GM12878 (cell line): ENCODE data around the gene TCEA2. TPM values are rescaled to one million over a fixed set of nuclear protein-coding genes. Genes with fewer than 3 reads are reported as not detected.

Experiments
- ATAC-seq: fragments of 200-7000 bp; cut with Tn5 transposase; 3 replicates; pipeline ENCODE4 v1.9.1; 2020; ENCODE audit warnings: mild to moderate bottlenecking, moderate library complexity
- BruUV-seq: library from RNA; stranded (reverse); fragments of 400-500 nt; replicated peaks from 2 replicates; lab custom pipeline; 2021; lab: Mats Ljungman, UMichigan
- CTCF ChIA-PET: fragments of 300-600 bp; sonication (Branson Sonifier 250); formaldehyde crosslinking; extraction: SDS; loops from one replicate; lab custom pipeline; 2021; ENCODE audit warnings: inconsistent platforms; lab: Yijun Ruan, JAX
- POLR2A ChIA-PET: fragments of 350-600 bp; formaldehyde crosslinking; extraction: SDS; loops from one replicate; lab custom pipeline; 2021; ENCODE audit warnings: inconsistent platforms; lab: Charles Lee
- RAD21 ChIA-PET: fragments of 300-600 bp; sonication (Branson Sonifier 250); formaldehyde crosslinking; loops from one replicate; lab custom pipeline; 2023; ENCODE audit warnings: antibody characterized with exemption; ENCODE audit not compliant: unreplicated experiment; lab: Charles Lee
- SMC1A ChIA-PET: fragments of 300-600 bp; sonication (Branson Sonifier 250); formaldehyde crosslinking; loops from one replicate; lab custom pipeline; 2023; ENCODE audit not compliant: unreplicated experiment, uncharacterized antibody; lab: Charles Lee
- DNase-seq: peaks from one replicate; pipeline ENCODE4 v3.0.0-alpha.2; 2011; ENCODE audit warnings: low read depth, low spot score
- FAIRE-seq: peaks from 3 replicates; lab custom pipeline; 2011; peaks lifted over from hg19 to GRCh38; lab: Jason Lieb, UNC
- H2AFZ ChIP-seq: 2 replicates; pipeline ENCODE4 v1.6.0; 2011; ENCODE audit warnings: low read depth, low read length, control low read depth; ENCODE audit not compliant: control insufficient read depth
- H3K27ac ChIP-seq: 2 replicates; pipeline ENCODE4 v1.5.1; 2011; ENCODE audit warnings: control low read depth; ENCODE audit not compliant: control insufficient read depth, insufficient read depth
- H3K27me3 ChIP-seq, 2 experiments: replicated peaks in 1 of 2; 2 replicates each; pipeline versions ENCODE4 v1.6.0 to v1.6.1; 2011; ENCODE audit warnings: low read length in 1 of 2; ENCODE audit not compliant: control insufficient read depth in 2 of 2, insufficient read depth in 2 of 2
- H3K36me3 ChIP-seq, 2 experiments: 2 replicates each; pipeline ENCODE4 v1.5.1; 2011; ENCODE audit warnings: low read length in 1 of 2; ENCODE audit not compliant: control insufficient read depth in 2 of 2, insufficient read depth in 2 of 2
- H3K4me1 ChIP-seq: 2 replicates; pipeline ENCODE4 v1.6.1; 2011; ENCODE audit warnings: mild to moderate bottlenecking, low read length, moderate library complexity, mixed read lengths; ENCODE audit not compliant: control insufficient read depth, insufficient read depth
- H3K4me2 ChIP-seq: 2 replicates; pipeline ENCODE4 v1.6.0; 2011; ENCODE audit warnings: control low read depth; ENCODE audit not compliant: control insufficient read depth, insufficient read depth
- H3K4me3 ChIP-seq: fragments of 200-600 bp; sonication (generic); 2 replicates; pipeline ENCODE4 v1.5.1; 2016
- H3K79me2 ChIP-seq: 2 replicates; pipeline ENCODE4 v1.6.0; 2011; ENCODE audit warnings: low read length; ENCODE audit not compliant: control insufficient read depth, insufficient read depth
- H3K9ac ChIP-seq: 2 replicates; pipeline ENCODE4 v1.8.0; 2011; ENCODE audit warnings: low read length, control low read depth, mixed read lengths; ENCODE audit not compliant: control insufficient read depth, insufficient read depth
- H3K9me3 ChIP-seq: replicated peaks from 3 replicates; pipeline ENCODE4 v1.5.1; 2011; ENCODE audit warnings: mild to moderate bottlenecking, low read length; ENCODE audit not compliant: control insufficient read depth, insufficient read depth
- H4K20me1 ChIP-seq: 2 replicates; pipeline ENCODE4 v1.6.0; 2011; ENCODE audit not compliant: control insufficient read depth, insufficient read depth
- ASH2L ChIP-seq: fragments of 300-600, 200-600 bp; sonication (generic); IDR thresholded peaks from 2 replicates; pipeline ENCODE4 v1.6.1; 2017; ENCODE audit warnings: low read depth, mild to moderate bottlenecking, borderline replicate concordance
- CHD4 ChIP-seq: fragments of 200-600 bp; sonication (generic); IDR thresholded peaks from 2 replicates; pipeline ENCODE4 v1.6.1; 2016; ENCODE audit warnings: mild to moderate bottlenecking
- CREM ChIP-seq: IDR thresholded peaks from 2 replicates; pipeline ENCODE4 v1.6.1; 2014; ENCODE audit warnings: antibody characterized with exemption, low read depth
- EED ChIP-seq: sonication (generic); IDR thresholded peaks from 2 replicates; pipeline ENCODE4 v1.6.1; 2016; ENCODE audit warnings: antibody characterized with exemption, low read depth
- IKZF1 ChIP-seq: fragments of 450-650 bp; conservative IDR thresholded peaks from 2 replicates; pipeline ENCODE4 v1.6.1; 2017; ENCODE audit warnings: antibody characterized with exemption, mild to moderate bottlenecking
- JUNB ChIP-seq: IDR thresholded peaks from 2 replicates; pipeline ENCODE4 v1.6.1; 2016; ENCODE audit warnings: antibody characterized with exemption, mild to moderate bottlenecking
- NFYB ChIP-seq: IDR thresholded peaks from 2 replicates; pipeline ENCODE4 v1.6.1; 2011; ENCODE audit warnings: low read depth, mild to moderate bottlenecking, low read length, improper control_type of control experiment, moderate library complexity; ENCODE audit not compliant: insufficient read depth
- RAD51 ChIP-seq: fragments of 450-650 bp; IDR thresholded peaks from 2 replicates; pipeline ENCODE4 v1.6.1; 2016; ENCODE audit warnings: moderate library complexity, mild to moderate bottlenecking, inconsistent platforms
- RELA ChIP-seq: fragments of 450-650 bp; IDR thresholded peaks from 2 replicates; pipeline ENCODE4 v1.8.0; 2014; ENCODE audit warnings: borderline replicate concordance; ENCODE audit not compliant: partially characterized antibody
- SMAD5 ChIP-seq: IDR thresholded peaks from 2 replicates; pipeline ENCODE4 v1.6.1; 2016; ENCODE audit warnings: antibody characterized with exemption, low read depth
- TARDBP ChIP-seq: IDR thresholded peaks from 2 replicates; pipeline ENCODE4 v1.6.1; 2016; ENCODE audit warnings: borderline replicate concordance
- ZZZ3 ChIP-seq: IDR thresholded peaks from 2 replicates; pipeline ENCODE4 v1.6.1; 2011; ENCODE audit warnings: low read depth; ENCODE audit not compliant: control insufficient read depth, insufficient read length
- WGBS: methylation state at CpG from one replicate; pipeline ENCODE4 v1.1.6; 2016; ENCODE audit warnings: low lambda C conversion rate; ENCODE audit not compliant: insufficient replicate concordance, insufficient coverage; ENCODE audit errors: missing lambda C conversion rate; 5-methylcytosine and 5-hydroxymethylcytosine counted together
- in situ Hi-C: fragments of 300-500 bp; cut with MboI; formaldehyde crosslinking; loops from 9 replicates; pipeline ENCODE4 v1.14.3; 2018; ENCODE audit warnings: mixed read lengths
- intact Hi-C: fragments of 100-400 bp; cut with micrococcal nuclease; formaldehyde crosslinking; loops from one replicate; pipeline ENCODE4 v1.14.2; 2022; ENCODE audit not compliant: unreplicated experiment
- polyA plus RNA-seq, 11 experiments: library from polyadenylated mRNA; depleted of rRNA in 4 of 11; unstranded in 6 of 11; stranded (reverse) in 5 of 11; fragments of >200 nt; fragmentation: Nextera tagmentation in 4 of 11; fragmentation: Illumina TruSeq in 1 of 11; extraction: Ambion mirVana in 4 of 11; extraction: Trizol in 1 of 11; gene quantifications; 1 replicate in 1 of 11; 2 replicates in 10 of 11; pipeline versions ENCODE4 v1.2.1 to v1.2.3, GENCODE V29; 2011 to 2016; ENCODE audit warnings: inconsistent platforms in 2 of 11, missing spikeins in 2 of 11, low read depth in 1 of 11
- total RNA-seq, 4 experiments: library from RNA; depleted of rRNA in 3 of 4; stranded (reverse); fragments of >200 nt in 3 of 4; fragmentation: Illumina TruSeq in 1 of 4; extraction: Trizol in 1 of 4; gene quantifications; 2 replicates each; pipeline versions ENCODE4 v1.2.1 to v1.2.3, GENCODE V29; 2013 to 2021
- TF ChIP-seq, protein P1 (sequence below): fragments of 450-650 bp; IDR thresholded peaks from 2 replicates; pipeline ENCODE4 v1.6.1; 2016; ENCODE audit warnings: mild to moderate bottlenecking, moderate library complexity, borderline replicate concordance
- TF ChIP-seq, protein P2 (sequence below): fragments of 450-650 bp; IDR thresholded peaks from 2 replicates; pipeline ENCODE4 v1.6.1; 2017; ENCODE audit warnings: antibody characterized with exemption, mild to moderate bottlenecking, moderate library complexity
- TF ChIP-seq, protein P3 (sequence below): fragments of 450-650 bp; IDR thresholded peaks from 2 replicates; pipeline ENCODE4 v1.6.1; 2018; ENCODE audit warnings: mild to moderate bottlenecking, low read depth, moderate library complexity; ENCODE audit not compliant: partially characterized antibody

The TCEA2 gene
- total and polyA plus RNA-seq, 10 of the 15 experiments (the other 5 are each of a cell fraction or from before 2014, with no cell fraction given) = 3.4 to 42.5 (median 13.3) TPM

- Histone ChIP-seq H3K9ac (no peak overlapping the region), H2AFZ (no peak overlapping the region), H4K20me1 (no peaks in the 10 kb centered on the region), H3K9me3 (no peaks in the 10 kb centered on the region), H3K4me2 (no peak overlapping the region), H3K27ac (no peak overlapping the region), H3K79me2 (no peaks in the 10 kb centered on the region), H3K4me1 (no peaks in the 10 kb centered on the region), H3K4me3 (no peak overlapping the region), H3K36me3 (peaks cover 61 to 65% of the 10 kb centered on the region in 2 experiments), H3K27me3 (no peaks in the 10 kb centered on the region)
- ATAC-seq = no peak
- POLR2A ChIA-PET = no interaction called here
- FAIRE-seq = no peak
- in situ Hi-C loops (no loop called here), intact Hi-C loops (no loop called here)
- RAD21 ChIA-PET = no interaction called here
- CTCF ChIA-PET = interaction anchor here (1.3 kb wide), 1 partner anchor 13 kb away, joined by 3 read pairs; no protein-coding TSS in a partner anchor
- TF ChIP-seq IKZF1 (no peak), ASH2L (no peak), JUNB (no peak), SMAD5 (no peak), NFYB (no peak), CREM (no peak), EED (no peak), ZZZ3 (no peak), RAD51 (no peak), CHD4 (no peak), RELA (no peak), TARDBP (no peak)
- TF ChIP-seq, protein P1, sequence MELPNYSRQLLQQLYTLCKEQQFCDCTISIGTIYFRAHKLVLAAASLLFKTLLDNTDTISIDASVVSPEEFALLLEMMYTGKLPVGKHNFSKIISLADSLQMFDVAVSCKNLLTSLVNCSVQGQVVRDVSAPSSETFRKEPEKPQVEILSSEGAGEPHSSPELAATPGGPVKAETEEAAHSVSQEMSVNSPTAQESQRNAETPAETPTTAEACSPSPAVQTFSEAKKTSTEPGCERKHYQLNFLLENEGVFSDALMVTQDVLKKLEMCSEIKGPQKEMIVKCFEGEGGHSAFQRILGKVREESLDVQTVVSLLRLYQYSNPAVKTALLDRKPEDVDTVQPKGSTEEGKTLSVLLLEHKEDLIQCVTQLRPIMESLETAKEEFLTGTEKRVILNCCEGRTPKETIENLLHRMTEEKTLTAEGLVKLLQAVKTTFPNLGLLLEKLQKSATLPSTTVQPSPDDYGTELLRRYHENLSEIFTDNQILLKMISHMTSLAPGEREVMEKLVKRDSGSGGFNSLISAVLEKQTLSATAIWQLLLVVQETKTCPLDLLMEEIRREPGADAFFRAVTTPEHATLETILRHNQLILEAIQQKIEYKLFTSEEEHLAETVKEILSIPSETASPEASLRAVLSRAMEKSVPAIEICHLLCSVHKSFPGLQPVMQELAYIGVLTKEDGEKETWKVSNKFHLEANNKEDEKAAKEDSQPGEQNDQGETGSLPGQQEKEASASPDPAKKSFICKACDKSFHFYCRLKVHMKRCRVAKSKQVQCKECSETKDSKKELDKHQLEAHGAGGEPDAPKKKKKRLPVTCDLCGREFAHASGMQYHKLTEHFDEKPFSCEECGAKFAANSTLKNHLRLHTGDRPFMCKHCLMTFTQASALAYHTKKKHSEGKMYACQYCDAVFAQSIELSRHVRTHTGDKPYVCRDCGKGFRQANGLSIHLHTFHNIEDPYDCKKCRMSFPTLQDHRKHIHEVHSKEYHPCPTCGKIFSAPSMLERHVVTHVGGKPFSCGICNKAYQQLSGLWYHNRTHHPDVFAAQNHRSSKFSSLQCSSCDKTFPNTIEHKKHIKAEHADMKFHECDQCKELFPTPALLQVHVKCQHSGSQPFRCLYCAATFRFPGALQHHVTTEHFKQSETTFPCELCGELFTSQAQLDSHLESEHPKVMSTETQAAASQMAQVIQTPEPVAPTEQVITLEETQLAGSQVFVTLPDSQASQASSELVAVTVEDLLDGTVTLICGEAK = no peak
- TF ChIP-seq, protein P2, sequence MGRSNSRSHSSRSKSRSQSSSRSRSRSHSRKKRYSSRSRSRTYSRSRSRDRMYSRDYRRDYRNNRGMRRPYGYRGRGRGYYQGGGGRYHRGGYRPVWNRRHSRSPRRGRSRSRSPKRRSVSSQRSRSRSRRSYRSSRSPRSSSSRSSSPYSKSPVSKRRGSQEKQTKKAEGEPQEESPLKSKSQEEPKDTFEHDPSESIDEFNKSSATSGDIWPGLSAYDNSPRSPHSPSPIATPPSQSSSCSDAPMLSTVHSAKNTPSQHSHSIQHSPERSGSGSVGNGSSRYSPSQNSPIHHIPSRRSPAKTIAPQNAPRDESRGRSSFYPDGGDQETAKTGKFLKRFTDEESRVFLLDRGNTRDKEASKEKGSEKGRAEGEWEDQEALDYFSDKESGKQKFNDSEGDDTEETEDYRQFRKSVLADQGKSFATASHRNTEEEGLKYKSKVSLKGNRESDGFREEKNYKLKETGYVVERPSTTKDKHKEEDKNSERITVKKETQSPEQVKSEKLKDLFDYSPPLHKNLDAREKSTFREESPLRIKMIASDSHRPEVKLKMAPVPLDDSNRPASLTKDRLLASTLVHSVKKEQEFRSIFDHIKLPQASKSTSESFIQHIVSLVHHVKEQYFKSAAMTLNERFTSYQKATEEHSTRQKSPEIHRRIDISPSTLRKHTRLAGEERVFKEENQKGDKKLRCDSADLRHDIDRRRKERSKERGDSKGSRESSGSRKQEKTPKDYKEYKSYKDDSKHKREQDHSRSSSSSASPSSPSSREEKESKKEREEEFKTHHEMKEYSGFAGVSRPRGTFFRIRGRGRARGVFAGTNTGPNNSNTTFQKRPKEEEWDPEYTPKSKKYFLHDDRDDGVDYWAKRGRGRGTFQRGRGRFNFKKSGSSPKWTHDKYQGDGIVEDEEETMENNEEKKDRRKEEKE = no peak
- TF ChIP-seq, protein P3, sequence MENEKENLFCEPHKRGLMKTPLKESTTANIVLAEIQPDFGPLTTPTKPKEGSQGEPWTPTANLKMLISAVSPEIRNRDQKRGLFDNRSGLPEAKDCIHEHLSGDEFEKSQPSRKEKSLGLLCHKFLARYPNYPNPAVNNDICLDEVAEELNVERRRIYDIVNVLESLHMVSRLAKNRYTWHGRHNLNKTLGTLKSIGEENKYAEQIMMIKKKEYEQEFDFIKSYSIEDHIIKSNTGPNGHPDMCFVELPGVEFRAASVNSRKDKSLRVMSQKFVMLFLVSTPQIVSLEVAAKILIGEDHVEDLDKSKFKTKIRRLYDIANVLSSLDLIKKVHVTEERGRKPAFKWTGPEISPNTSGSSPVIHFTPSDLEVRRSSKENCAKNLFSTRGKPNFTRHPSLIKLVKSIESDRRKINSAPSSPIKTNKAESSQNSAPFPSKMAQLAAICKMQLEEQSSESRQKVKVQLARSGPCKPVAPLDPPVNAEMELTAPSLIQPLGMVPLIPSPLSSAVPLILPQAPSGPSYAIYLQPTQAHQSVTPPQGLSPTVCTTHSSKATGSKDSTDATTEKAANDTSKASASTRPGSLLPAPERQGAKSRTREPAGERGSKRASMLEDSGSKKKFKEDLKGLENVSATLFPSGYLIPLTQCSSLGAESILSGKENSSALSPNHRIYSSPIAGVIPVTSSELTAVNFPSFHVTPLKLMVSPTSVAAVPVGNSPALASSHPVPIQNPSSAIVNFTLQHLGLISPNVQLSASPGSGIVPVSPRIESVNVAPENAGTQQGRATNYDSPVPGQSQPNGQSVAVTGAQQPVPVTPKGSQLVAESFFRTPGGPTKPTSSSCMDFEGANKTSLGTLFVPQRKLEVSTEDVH = no peak
- BruUV-seq = no TSS peak
- no peak for DNase-seq
- SMC1A ChIA-PET = no interaction called here
- over 99% methylated on average over 29 of the region's 29 CpGs for whole genome bisulfite sequencing
These were observed 37.1 kb upstream of the TCEA2 start for GRCh38 chr20:64025826-64026412.
